ENCODE data around the gene WNT8B.

Gene WNT8B

DNA sequence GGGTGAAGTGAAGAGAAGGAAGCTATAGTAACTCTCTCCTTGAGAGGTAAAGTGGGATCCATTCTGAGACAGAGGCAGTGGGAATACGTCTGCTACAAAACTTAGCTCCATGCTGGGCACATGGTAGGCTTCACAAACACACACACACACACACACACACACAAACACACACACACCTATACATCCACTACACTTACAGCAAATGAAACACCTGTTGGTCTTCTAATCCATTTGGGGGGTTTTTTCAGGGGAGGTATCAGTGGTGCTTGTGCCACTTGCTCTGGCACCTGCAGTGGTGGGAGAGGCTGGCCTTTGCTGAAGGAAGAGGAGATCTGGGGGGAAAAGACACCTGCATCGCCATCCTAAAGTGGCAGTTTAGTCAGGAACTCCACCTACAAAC, 42.4 kb downstream of the WNT8B start:
- Histone ChIP-seq H3K27ac (no peak overlapping the region), H3K4me3 (ENCODE audit: low read depth, low read length) (no peak overlapping the region), H3K36me3 (replicated peaks) (no peaks in the 10 kb centered on the region), H3K27me3 (replicated peaks) (no peaks in the 10 kb centered on the region)
- no peak for DNase-seq
- TF ChIP-seq, protein P1, sequence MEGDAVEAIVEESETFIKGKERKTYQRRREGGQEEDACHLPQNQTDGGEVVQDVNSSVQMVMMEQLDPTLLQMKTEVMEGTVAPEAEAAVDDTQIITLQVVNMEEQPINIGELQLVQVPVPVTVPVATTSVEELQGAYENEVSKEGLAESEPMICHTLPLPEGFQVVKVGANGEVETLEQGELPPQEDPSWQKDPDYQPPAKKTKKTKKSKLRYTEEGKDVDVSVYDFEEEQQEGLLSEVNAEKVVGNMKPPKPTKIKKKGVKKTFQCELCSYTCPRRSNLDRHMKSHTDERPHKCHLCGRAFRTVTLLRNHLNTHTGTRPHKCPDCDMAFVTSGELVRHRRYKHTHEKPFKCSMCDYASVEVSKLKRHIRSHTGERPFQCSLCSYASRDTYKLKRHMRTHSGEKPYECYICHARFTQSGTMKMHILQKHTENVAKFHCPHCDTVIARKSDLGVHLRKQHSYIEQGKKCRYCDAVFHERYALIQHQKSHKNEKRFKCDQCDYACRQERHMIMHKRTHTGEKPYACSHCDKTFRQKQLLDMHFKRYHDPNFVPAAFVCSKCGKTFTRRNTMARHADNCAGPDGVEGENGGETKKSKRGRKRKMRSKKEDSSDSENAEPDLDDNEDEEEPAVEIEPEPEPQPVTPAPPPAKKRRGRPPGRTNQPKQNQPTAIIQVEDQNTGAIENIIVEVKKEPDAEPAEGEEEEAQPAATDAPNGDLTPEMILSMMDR (IDR thresholded peaks at IDR 0.05; ENCODE audit: low read depth, low read length, missing control alignments): no peak
- in situ Hi-C loops (cut with HindIII; ENCODE audit: low pct_ligation_motif_present, low sequenced_read_pairs): loop anchor here (25.0 kb wide), 1 partner anchor 168 kb away; the partner anchor contains the start of genes PKD2L1 and SCD

DNA sequence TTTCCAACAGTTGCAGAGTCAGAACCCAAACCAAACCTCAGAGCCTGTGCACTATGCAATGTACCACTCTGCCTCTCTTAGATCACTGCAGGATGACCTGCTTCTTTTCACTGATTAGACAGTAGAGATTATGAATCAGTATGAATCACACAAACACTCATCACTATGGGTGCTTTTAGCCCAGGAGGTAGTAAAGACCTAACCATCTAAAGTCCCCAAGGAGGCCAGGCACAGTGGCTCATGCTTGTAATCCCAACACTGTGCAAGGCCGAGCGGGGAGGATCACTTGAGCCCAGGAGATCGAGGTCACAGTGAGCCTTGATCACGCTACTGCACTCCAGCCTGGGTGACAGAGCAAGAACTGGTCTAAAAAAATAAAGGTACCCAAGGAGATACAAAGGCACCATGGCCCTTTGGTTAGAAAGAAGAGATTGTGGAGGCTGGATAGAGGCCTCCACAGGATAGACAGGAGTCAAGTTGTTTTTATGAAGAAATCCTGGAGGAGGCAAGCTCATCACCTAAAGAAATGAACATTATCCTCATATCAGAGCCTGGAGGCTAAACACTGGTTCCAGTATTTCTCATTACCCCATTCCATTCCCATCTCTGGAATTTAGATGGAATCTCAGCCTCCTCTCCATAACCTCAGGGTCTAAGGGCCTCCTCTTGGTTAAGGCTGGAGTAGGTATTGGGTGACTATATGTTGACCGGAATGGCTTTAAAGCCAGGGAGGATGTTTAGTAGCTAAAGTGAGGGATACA, 44.0 kb downstream of the WNT8B start:
- H3K27me3 ChIP-seq (replicated peaks): no peaks in the 10 kb centered on the region
- DNase-seq: peak; percentile 76
- H3K4me3 ChIP-seq (ENCODE audit: low read depth, low read length): no peak overlapping the region
- in situ Hi-C loops (cut with HindIII; ENCODE audit: low pct_ligation_motif_present, low sequenced_read_pairs): loop anchor here (25.0 kb wide), 1 partner anchor 169 kb away; the partner anchor contains the start of genes PKD2L1 and SCD
- no peak overlapping the region for H3K27ac ChIP-seq
- H3K36me3 ChIP-seq (replicated peaks): no peaks in the 10 kb centered on the region
- TF ChIP-seq, protein P1 (IDR thresholded peaks at IDR 0.05; ENCODE audit: low read depth, low read length, missing control alignments): no peak

DNA sequence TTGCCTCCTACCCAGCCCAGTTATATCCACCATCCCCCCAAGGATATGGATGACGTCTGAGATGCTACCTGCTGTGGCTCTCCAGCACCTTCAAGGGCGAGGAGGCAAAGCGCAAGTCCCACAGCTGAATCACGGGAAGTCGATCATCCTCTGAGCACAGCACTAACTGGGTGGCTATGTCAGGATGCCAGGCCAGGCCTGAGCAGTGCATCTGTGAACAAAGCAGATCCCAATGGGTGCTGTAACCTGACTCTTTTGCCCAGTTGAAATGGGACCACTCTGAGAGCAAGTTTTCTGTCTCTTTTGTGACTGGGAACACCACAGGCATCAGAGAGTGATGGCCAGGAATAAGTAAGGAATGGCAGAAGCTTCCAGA, 44.5 kb downstream of the WNT8B start:
- Histone ChIP-seq H3K4me3 (ENCODE audit: low read depth, low read length) (no peak overlapping the region), H3K36me3 (replicated peaks) (no peaks in the 10 kb centered on the region), H3K27me3 (replicated peaks) (no peaks in the 10 kb centered on the region), H3K27ac (no peak overlapping the region)
- TF ChIP-seq, protein P1 (IDR thresholded peaks at IDR 0.05; ENCODE audit: low read depth, low read length, missing control alignments): no peak
- in situ Hi-C loops (cut with HindIII; ENCODE audit: low pct_ligation_motif_present, low sequenced_read_pairs): loop anchor here (25.0 kb wide), 1 partner anchor 170 kb away; the partner anchor contains the start of genes PKD2L1 and SCD
- DNase-seq: no peak

DNA sequence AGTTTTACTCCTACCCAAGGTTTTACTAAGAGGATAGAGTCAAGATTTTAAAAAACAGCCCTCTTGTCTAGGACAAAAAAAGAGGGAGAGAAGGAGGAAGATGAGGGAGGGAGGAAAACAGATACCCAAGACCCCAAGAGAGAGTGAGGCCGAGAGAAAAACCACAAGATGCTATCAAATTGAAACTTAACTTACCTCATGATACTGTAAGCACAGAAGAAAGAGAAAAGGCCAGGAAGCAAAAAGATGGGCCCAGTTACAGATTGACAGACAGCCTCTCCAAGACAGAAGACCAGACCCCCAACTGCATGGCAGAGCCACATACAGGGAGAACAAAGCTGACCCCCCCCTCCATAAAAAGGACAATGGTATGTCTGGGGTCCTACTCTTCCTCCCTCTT, 45.5 kb downstream of the WNT8B start:
- Histone ChIP-seq H3K4me3 (ENCODE audit: low read depth, low read length) (no peak overlapping the region), H3K27me3 (replicated peaks) (no peaks in the 10 kb centered on the region), H3K27ac (no peak overlapping the region), H3K36me3 (replicated peaks) (no peaks in the 10 kb centered on the region)
- no peak for DNase-seq
- TF ChIP-seq, protein P1 (IDR thresholded peaks at IDR 0.05; ENCODE audit: low read depth, low read length, missing control alignments): no peak
- in situ Hi-C loops (cut with HindIII; ENCODE audit: low pct_ligation_motif_present, low sequenced_read_pairs): loop anchor here (25.0 kb wide), 1 partner anchor 171 kb away; the partner anchor contains the start of genes PKD2L1 and SCD

DNA sequence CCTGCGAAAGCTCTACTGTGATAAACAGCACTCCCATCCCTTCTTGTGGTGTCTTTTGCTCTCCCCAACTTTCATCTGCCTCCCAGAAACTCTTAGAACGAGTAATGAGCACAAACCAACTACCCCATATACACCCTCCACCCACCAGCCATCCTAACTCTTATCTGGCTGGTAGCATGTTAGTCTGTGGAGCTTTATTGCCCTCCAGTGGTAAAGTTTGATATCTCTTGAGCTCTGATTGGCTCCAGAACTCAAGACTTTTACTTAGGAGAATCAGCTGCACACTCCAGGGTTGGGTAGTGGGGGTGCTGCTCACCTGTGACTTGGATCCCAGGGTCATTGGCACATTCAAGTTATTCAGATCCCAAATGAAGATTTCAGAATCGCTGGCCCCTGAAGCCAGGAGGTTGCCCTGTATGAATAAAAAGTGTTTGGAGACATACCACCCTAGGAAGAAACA, 45.9 kb downstream of the WNT8B start:
- in situ Hi-C loops (cut with HindIII; ENCODE audit: low pct_ligation_motif_present, low sequenced_read_pairs): loop anchor here (25.0 kb wide), 1 partner anchor 171 kb away; the partner anchor contains the start of genes PKD2L1 and SCD
- no peak overlapping the region for H3K4me3 ChIP-seq (ENCODE audit: low read depth, low read length)
- DNase-seq: peak; percentile 56
- H3K36me3 ChIP-seq (replicated peaks): no peaks in the 10 kb centered on the region
- TF ChIP-seq, protein P1 (IDR thresholded peaks at IDR 0.05; ENCODE audit: low read depth, low read length, missing control alignments): peak; percentile 76
- no peaks in the 10 kb centered on the region for H3K27me3 ChIP-seq (replicated peaks)
- no peak overlapping the region for H3K27ac ChIP-seq

Measured in brain microvascular endothelial cell (primary cell).